Epithelial cell of esophagus (primary cell): Measurements from ENCODE around the gene TRAF2.
A peak's percentile ranks its signal among the peaks of the same experiment; 100 is the strongest.
"Not testable (repeated sequence)": the region's sequence is repeated elsewhere in the genome, so short reads cannot be mapped to it uniquely, and the experiment has no call there.

Experiments
- DNase-seq: peaks from one replicate; pipeline ENCODE4 v3.0.0; 2010; ENCODE audit warnings: low read depth
- H3K4me3 ChIP-seq: 2 replicates; pipeline ENCODE4 v1.5.1; 2011; ENCODE audit warnings: mild to moderate bottlenecking, low read length, control low read depth
- CTCF ChIP-seq: IDR thresholded peaks from 2 replicates; pipeline ENCODE4 v1.5.1; 2011; ENCODE audit warnings: low read depth, mild to moderate bottlenecking, low read length, control low read depth, inconsistent platforms; ENCODE audit not compliant: insufficient read depth; ENCODE audit errors: missing control alignments

The TRAF2 gene

GRCh38 chr9:136840877-136841645 is 45.3 kb upstream of the TRAF2 start:
- H3K4me3 ChIP-seq = no peak overlapping the region
- DNase-seq = peak; percentile 34
- TF ChIP-seq CTCF = no peak

- not testable (repeated sequence) for H3K4me3 ChIP-seq, DNase-seq
These were observed 44.5 kb upstream of the TRAF2 start for GRCh38 chr9:136841646-136842379.

- peak within 1 kb of the TSS; percentile 10 for H3K4me3 ChIP-seq
- peak; percentile 71 for TF ChIP-seq CTCF
- DNase-seq = peak; percentile 79
These were observed 43.9 kb upstream of the TRAF2 start, which contains the start of gene AJM1 for GRCh38 chr9:136842380-136842948. AJM1 (plus strand) TSS chr9:136842478; CDS start chr9:136844415, 1,937 bp downstream.

- not testable (repeated sequence) for H3K4me3 ChIP-seq
These were observed 43.0 kb upstream of the TRAF2 start for GRCh38 chr9:136843159-136843800.

GRCh38 chr9:136843801-136844740 is 42.2 kb upstream of the TRAF2 start:
- peak; percentile 44 for TF ChIP-seq CTCF
- not testable (repeated sequence) for H3K4me3 ChIP-seq, DNase-seq

More at GRCh38 chr9:136843159-136843800, 43.0 kb upstream of the TRAF2 start:
- not testable (repeated sequence) for DNase-seq

GRCh38 chr9:136844761-136845464 is 41.4 kb upstream of the TRAF2 start:
- no peak overlapping the region for H3K4me3 ChIP-seq
- DNase-seq = no peak
- no peak for TF ChIP-seq CTCF
